Activated CD4-positive, alpha-beta T cell treated with anti-CD3 and anti-CD28 coated beads, Interleukin-2, Interleukin-6, amounts not matched to agents 100 ng/mL and 50 ng/mL, durations not matched to agents 16 hours and 8 hours (primary cell): Measurements from ENCODE around the gene CPNE2.
A peak's percentile ranks its signal among the peaks of the same experiment; 100 is the strongest.
"Not testable (repeated sequence)": the region's sequence is repeated elsewhere in the genome, so short reads cannot be mapped to it uniquely, and the experiment has no call there.

Source experiments
- DNase-seq: peaks from one replicate; pipeline ENCODE4 v3.0.0-alpha.2; 2020

CPNE2 gene

DNA sequence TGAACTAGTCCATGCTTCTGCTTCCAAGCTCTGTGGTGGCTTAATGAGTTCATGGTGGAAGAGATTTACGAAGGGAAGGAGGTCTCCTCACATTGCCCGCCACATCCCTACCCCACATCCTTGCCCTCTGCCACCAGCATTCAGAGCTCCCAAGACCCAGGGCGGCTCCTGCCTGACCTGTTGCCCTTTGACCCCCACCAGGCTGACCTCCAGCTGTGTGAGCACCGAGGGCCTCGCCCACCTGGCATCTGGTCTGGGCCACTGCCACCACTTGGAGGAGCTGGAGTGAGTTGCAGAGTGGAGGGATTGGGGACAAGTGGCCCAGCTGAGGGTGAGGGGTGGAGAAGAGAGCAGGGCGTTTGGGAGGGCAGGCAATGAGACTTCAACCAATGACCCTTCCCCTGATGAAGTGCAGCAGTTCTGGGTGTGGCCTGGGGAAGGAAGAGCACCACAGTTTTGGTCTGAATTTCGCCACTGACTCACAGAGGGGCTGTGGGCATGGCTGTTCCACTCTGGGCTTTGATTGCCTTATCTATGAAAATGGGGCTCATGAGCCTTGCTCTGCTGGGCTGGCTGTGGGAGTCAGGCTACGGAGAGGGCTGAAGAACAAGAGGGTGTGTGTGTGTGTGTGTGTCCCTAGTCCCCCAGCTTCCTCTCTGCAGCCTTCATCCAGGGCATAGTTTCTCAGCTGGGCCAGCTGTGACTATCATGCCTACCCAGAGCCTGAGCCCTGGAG, 22.6 kb upstream of the CPNE2 start:
- DNase-seq = no peak

DNA sequence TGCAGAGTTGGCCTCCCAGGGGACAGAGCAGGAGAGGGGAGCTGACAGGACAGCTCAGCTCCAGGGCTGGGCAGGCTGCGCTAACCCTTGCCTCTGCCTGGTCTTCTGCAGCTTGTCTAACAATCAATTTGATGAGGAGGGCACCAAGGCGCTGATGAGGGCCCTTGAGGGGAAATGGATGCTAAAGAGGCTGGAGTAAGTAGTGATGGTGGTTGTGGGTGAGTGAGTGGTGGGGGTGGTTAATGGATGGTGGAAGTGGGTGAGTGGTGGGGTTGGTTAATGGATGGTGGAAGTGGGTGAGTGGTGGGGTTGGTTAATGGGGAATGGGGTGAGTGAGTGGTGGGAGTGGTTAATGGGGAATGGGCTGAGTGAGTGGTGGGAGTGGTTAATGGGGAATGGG, 22.0 kb upstream of the CPNE2 start:
- DNase-seq = no peak

DNA sequence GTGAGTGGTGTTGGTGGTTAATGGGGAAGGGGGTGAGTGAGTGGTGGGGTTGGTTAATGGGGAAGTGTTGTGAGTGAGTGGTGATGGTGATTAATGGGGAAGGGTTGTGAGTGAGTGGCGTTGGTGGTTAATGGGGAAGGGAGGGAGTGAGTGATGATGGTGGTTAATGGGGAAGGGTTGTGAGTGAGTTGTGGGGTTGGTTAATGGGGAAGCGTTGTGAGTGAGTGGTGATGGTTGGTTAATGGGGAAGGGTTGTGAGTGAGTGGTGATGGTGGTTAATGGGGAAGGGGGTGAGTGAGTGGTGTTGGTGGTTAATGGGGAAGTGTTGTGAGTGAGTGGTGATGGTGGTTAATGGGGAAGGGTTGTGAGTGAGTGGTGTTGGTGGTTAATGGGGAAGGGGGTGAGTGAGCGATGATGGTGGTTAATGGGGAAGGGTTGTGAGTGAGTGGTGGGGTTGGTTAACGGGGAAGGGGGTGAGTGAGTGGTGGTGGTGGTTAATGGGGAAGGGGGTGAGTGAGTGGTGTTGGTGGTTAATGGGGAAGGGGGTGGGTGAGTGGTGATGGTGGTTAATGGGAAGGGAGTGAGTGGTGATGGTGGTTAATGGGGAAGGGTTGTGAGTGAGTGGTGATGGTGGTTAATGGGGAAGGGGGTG, 21.2 kb upstream of the CPNE2 start:
- DNase-seq = not testable (repeated sequence)

DNA sequence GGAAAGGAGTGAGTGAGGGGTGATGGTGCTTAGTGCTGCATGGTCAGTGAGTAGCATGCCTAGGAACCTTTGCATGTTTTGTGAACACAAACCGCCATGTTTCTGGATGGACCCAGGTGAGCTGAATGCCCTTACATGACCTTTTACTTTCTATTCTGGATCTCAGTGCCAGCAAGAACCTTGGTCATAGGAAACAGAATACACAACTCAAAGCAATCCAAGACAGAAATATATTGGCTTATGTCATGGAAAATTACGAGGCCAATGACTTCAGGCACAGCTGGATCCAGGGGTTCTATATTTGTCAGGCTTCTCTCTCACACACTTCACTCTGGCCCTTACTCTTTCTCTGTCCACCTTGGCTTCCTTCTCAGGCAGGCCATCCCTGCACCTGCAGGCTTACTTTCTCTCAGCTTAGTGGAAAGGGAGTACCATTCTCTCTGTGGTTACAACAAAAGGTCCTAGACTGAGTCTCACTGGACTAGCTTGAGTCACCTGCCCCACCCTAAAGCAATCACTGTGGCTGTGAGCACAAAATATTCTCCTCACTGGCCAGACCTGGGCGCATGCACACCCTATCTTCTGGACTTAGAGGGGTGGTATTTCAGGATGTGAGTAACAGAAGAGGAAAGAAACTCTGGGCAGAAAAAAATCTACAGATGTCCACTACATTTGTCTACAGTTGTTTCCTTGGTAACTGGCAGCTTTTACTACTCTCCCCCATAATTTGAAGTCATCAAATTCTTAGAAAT, 20.4 kb upstream of the CPNE2 start:
- no peak for DNase-seq

DNA sequence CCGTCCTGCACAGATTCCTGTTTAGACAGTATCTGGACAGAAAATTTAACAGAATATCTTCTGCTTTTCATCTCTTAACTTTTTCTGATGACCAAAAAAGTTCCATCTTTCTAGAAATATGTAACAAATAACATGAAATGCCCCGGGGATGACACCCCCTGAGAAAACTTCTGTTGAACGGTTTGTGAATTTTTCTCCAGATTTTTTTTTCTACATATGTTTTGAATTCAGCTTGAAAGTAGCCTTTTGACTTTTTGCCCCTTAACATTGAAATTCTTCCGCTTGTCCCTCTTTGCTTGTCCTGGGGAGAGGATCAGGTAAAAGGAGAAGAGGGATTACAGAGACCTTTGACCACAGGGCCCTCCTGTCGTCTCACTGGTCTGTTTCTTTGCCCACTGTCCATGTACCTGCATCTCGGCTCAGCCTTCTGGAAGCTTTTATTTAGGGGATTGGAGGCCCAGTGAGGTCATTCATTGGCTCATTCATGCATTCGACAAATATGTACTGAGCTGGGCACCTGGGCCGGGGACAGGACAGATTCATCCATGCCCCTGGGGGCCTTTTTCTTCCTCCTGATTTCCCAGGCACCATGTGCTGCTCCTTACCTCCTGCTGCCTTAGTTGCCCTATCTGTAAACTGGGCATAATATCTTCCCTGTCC, 19.6 kb upstream of the CPNE2 start:
- no peak for DNase-seq

DNA sequence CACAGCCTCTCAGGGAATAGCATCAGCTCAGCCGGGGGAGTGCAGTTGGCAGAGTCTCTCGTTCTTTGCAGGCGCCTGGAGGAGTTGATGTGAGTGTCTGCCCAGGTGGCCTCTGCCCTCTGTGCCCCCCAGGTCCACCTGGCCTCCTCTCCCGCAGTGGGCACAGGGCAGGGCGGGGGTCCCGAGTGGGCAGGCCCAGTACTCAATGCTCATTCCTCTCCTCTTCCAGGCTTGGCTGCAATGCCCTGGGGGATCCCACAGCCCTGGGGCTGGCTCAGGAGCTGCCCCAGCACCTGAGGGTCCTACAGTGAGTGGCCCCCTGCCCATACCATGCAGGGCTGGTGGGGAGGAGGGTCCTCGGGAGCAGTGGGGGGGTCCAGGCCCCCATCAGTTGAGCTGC, 14.7 kb upstream of the CPNE2 start:
- no peak for DNase-seq

DNA sequence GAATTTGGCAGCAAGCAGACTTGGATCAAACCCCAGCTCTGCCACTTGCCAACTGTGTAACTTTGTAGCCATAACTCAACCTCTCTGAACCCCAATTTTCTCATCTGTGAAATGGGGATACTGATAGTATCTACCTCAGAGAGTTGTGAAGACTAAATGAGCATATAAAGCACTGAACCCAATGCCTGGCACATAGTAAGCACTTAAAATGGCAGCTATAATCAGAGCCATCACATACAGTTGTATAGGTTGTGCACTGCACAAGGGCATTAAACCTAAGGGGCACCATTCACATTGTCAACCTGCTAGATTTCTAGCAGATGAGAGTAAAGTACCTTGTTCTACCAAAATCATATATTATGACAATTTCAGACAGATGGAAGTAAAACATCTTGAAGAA, 10.6 kb upstream of the CPNE2 start:
- no peak for DNase-seq

DNA sequence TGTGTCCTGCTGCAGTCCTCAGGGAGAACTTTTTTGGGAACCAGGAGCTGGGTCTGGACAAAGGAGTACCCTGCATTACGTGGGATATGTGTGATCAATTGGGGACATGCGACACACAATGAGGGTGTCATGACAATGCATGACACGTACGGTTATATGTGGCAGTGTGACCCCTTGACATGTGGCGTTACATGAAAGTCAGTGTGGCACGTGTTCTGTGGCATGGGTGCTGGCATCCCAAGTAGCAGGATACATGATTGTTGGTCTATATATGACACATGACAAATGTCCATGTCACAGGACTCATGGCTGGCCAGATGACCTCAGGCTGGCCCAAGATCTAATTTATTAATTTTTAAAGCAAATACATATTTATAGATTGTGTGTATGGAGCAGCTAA, 9.7 kb upstream of the CPNE2 start:
- no peak for DNase-seq

DNA sequence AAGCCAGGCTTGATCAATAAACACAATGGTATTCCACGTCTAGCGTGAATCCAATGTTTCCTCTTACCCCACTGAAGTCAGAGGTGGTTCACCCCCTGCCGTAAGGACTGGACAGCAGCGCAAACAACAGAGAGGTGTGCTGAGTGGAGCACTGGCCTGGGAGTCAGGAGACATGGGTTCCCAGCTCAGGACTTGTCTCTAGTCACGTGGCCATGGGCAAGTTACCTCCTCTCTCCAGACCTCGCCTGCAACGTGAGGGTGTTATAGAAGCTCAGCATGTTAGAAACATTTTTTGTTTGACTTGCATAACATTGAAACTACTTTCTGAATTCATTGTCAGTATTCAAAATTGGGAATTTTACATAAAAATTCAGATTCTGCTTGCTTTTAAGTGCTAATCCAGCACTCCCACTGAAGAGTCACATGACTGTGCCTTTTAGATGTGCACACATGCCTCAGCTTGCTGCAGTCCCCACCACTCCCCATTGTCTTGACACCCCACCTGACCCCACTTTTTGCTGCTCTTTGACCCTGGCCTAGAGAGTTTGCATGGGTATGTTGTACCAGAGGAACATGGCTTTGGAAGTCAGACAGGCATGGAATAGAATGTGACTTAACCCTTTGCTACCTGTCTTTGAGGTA, 8.8 kb upstream of the CPNE2 start:
- no peak for DNase-seq

DNA sequence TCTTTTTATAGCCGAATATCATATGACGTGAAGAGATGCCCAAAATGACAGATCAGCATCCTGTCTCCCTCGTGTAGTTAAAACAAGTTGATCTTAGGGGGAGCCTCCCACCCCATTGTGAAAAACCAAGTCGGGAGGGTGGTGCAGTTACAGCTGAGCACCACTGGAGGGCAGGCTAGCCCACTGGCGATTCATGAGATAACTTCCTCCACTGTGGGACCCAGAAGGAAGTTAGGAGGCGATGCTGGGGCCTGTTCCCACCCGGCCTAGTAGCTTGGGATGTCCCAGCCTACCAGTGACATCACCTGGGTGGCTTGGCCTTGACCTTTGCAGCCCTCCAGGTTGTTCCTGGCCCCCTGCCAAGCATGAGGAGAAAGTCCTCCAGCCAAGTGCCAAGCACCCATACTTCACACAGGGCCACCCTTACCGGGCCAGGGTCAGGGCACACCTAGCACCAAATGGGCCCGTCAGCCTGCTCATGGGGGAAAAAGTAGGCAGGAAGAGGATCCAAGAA, 8.1 kb upstream of the CPNE2 start:
- peak; percentile 81 for DNase-seq

DNA sequence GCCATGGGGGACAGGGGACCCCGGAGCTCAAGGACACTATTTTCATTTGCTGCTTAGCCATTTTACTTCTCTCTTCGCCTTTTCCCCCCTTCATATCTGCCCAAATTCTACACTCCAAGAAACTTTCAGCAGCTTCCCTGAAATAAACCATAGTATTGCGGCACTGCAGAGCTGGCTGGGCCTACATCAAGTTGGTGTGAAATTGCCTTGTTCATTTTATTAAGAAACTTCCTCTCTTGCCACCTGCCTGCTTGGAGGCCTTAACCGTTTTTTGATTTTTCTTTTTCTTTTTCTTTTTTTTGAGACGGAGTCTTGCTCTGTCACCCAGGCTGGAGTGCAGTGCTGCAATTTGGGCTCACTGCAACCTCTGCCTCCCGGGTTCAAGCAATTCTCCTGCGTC, 7.4 kb upstream of the CPNE2 start:
- no peak for DNase-seq

DNA sequence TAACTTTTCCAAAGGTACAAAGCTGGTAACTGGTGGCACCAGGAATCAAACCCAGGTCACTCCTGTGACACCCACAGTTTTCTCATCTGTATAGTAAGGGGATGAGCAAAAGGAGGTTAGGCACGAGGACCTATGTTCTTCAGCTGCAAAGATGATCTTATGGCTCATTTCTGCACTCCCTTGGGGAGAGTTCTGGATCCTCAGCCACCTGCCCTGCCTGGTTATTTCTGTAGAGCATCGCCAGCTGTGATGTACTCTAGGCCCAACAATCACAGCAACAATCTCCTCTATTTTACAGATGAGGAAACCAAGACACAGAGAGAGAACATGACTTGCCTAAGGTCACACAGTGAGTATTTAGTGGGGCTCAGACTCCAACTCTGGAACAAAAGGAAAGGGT, 5.4 kb upstream of the CPNE2 start:
- DNase-seq = no peak

DNA sequence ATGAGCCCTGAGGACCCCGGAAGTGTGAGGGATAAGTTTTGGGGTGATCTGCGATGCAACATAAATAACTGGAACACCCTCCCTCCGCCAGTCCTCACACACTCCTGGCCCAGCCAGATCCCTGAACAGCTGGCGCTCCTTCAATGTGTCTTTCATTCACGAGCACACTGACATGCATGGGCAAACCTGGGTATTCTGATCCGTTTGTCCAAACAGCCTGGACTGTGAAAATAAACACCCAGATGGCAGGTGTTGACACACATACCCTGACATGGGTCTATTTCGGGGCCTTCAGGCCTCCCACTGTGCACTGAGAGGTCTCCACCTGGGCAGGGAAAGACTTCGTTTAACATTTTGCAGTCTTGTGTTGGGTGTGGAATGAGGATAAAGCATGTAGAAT, 3.0 kb upstream of the CPNE2 start:
- DNase-seq = no peak

DNA sequence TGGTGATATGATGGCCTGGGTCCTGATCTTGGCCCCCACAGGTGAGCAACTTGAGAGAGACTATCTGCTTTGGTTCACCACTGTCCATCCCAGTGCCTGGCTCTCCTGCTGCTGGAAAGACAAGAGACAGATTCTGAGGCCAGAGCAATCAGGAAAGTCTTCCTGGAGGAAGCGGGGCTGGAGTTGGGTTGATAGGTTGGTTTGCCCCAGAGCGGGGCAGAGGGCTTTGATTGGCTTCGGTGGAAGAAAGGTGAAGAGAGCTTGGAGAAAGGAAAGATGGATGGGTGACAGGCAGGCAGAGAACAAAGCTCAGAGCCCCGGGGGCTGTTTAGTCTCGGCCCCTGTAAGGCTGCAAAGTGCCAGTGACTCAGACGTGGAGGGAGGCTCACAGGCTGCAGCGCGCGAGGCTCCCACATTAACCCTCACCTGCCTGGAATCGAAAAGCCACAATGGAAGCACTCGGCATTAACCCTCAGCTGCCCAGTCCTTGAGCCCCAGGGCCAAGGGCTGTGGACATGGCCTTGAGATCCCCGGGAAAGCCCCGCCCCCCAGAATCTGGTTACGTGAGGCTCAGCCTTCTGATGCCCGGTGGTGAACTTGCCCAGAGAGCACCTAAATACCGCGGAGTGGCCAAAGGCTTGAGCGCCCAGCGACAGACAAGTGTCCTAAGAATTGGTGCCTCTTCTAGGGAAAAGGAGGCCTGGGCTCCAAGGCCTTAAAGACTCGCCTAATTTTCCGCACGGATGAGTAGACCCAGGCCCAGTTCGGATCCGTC, 996 bp upstream of the CPNE2 start:
- no peak for DNase-seq

DNA sequence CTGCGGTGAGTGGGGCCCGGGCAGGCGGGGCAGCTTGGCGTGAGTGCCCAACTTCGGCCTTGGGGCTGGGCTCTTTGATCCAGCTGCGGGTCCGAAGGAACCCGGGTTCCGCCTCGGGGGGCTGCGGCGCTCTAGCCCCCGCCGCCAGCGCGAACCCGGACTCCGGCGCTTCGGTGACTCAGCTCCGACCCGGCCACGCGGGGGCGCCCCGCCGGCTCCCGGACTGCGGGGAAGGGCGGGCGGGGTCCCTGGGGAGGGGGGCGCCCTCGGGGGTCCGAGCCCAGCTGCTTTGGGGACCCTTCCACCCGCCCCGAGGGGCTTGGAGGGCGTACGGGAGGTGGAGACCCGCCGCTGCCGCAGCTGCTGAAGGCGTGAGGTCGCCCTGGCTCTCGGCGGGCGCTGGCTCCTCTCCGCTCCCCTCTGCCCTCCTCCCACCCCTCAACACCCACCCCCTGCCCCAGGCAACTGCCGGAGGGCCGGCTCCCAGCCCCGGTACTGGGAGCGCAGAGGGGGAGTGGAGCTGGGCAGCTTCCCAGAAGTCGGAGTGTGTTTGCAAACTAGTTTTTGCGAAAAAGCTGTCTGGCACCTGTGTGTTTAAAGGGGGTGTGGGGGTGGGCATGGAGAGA, 516 bp downstream of the CPNE2 start:
- DNase-seq = peak; percentile 52

DNA sequence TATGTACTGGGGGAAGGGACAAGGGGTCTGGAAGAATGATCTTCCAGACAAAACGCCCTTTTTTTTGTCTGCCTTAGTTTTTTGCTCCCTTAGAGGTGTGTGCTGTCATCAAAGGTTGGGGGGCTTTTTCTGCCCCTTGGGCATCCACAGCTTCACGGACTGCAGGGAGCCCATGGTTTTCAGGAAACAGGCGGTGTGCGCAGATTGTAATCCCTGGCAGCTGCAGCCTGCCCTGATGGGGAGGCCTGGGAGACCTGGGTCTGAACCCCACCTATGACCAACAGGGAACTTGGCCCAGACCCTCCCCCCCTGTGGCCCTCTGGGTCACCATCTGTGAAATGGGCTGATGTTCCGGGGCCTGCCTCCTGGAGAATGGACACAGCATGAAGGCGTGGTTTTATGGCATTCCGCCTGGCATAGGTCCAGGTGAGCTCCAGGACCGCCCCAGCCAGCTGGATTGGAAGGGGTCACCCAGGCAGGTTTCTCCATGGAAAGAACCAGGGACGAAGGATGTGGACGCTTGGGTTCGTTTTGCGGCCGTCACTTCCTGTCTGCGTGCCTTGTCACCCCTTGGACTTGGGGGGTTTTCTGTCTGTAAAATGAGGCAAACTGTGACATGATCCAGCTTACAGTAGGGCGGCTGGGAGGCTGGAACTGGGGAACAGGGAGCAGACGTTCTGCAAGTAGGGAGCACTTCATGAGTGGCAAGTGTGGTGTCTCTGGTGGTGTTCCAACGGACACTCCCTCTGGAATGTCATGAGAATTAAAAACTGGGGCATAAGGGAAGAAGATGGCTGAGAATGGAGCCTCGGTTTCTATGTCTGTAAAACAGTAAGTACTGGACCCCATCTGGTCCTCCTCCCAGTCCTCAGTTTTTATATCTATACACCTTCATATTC, 1.5 kb downstream of the CPNE2 start:
- DNase-seq = no peak

DNA sequence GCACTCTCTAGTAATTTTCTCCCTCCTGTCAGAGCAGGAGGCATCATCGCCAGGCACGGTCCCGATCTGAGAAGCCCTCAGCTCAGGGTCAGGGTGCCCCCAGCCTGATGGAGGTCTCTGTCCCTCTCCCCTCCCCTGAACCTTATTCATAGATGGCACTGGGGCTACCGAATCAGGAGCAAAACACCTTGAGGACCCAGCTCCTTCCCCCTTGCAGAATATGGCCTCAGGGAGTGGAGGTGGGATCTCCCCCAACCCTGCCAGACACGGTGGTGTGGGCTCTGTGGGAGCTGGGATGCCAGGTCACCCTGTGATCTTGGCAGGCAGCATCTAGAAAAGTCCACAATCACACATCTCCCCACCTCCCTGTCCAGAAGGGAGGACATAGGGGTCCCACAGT, 2.5 kb downstream of the CPNE2 start:
- no peak for DNase-seq

DNA sequence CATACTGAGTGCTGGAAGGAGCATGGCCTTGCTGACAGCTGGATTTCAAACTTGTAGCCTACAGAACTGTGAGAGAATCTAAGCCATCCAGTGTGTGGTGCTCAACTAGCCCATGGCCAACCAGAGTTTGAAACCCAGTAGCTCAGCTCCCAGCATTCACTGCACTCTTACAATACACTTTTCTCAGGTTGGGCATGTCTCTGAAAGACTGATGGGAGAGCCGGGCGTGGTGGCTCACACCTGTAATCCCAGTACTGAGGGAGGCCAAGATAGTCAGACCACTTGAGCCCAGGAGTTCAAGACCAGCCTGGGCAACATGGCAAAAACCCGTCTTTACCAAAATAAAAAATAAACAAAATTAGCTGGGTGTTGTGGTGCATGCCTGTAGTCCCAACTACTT, 3.8 kb downstream of the CPNE2 start:
- DNase-seq = no peak

DNA sequence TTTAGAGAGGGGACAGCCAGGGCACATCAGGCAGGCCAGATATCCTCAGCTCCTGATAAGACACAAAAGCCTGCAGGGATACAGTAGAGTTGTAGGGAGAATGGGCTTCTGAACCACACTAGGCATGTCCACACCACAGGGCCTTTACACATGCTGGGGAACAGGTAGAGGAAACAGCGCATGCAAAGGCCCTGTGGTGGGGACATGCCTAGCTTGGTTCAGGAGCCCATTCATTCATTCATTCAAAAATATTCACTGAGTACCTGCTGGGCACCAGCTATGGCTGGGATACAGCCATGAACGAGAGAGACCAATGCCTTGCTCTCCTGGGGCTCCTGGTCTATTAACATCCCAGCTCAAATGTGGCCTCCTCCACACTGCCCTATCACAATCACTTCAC, 4.4 kb downstream of the CPNE2 start:
- no peak for DNase-seq

DNA sequence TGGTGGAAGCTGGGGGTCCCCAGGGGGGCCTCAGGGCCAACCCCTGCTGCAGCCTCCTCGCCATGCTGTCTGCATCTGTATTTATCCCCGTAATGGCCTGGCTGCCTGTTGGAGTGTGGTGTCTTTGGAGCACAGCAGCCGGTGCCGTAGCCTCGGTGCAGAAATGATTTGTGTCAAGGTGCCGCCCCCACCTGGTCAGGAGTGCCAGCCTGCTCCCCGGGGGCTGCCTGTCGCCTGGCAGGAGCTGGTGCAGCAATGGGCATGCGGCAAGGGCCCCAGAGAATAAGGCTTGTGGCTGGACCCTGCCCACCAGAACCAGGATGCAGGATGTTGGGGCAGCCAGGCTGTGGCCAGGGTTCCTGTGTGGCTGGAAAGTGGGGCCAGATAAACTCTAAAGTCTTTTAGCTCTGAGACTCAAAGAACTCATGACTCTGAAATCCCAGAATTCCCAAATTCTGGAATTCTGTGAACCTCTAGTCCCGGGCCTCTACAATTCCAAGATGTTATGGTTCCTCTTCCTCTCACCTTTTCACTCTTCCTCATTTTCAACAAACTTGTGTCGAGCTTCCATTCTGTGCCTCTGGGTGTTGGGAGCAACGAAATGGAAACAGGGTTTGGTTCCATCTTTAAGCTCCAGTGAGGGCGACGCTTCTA, 5.9 kb downstream of the CPNE2 start:
- no peak for DNase-seq
